Activated CD8-positive, alpha-beta T cell treated with anti-CD3 and anti-CD28 coated beads, Interleukin-2, amount 10 ng/mL, durations not matched to agents 7 days and 5 days (primary cell): ENCODE measurements around the gene MOB3B. TPM values are rescaled to one million over a fixed set of nuclear protein-coding genes. Genes with fewer than 3 reads are reported as not detected.
"Not testable (repeated sequence)": the region's sequence is repeated elsewhere in the genome, so short reads cannot be mapped to it uniquely, and the experiment has no call there.

ENCODE experiments used
- ATAC-seq: fragments of 150-1000 bp; cut with Tn5 transposase; one replicate; pipeline ENCODE4 v1.10.0; 2021; ENCODE audit warnings: moderate library complexity
- CTCF ChIA-PET: fragments of 350-600 bp; sonication (Branson Sonifier 250); formaldehyde crosslinking; loops from one replicate; lab custom pipeline; 2021; ENCODE audit warnings: antibody characterized with exemption; lab: Charles Lee
- POLR2A ChIA-PET: fragments of 350-600 bp; sonication (Branson Sonifier 250); formaldehyde crosslinking; loops from one replicate; lab custom pipeline; 2021; ENCODE audit warnings: antibody characterized with exemption; lab: Charles Lee
- DNase-seq: peaks from one replicate; pipeline ENCODE4 v3.0.0-alpha.2; 2020
- H3K27ac Mint-ChIP-seq: one replicate; pipeline ENCODE4 v1.8.0; 2021; ENCODE audit warnings: mild to moderate bottlenecking, mixed read lengths
- H3K27me3 Mint-ChIP-seq: one replicate; pipeline ENCODE4 v1.8.0; 2021; ENCODE audit warnings: low read depth, mixed read lengths
- H3K36me3 Mint-ChIP-seq: one replicate; pipeline ENCODE4 v1.8.0; 2021; ENCODE audit warnings: low read depth, mixed read lengths
- H3K4me1 Mint-ChIP-seq: one replicate; pipeline ENCODE4 v1.8.0; 2021; ENCODE audit warnings: low read depth, mixed read lengths
- H3K4me3 Mint-ChIP-seq: one replicate; pipeline ENCODE4 v1.8.0; 2021; ENCODE audit warnings: mild to moderate bottlenecking, mixed read lengths
- H3K9me3 Mint-ChIP-seq: one replicate; pipeline ENCODE4 v1.8.0; 2022; ENCODE audit warnings: mixed read lengths; ENCODE audit not compliant: insufficient read depth
- total RNA-seq, 2 experiments: library from RNA; stranded (reverse); gene quantifications; one replicate each; pipeline ENCODE4 v1.2.3, GENCODE V29; 2021

The MOB3B gene
- total RNA-seq, 2 experiments from 2014 or later: 2.5 to 2.8 TPM

GRCh38 chr9:27472195-27472594 is 57.4 kb downstream of the MOB3B start:
- ChIA-PET POLR2A (no interaction called here), CTCF (interaction anchor here (0.8 to 1.3 kb wide), 2 partner anchors 13 to 16 kb away, joined by 3 read pairs; no protein-coding TSS in a partner anchor)
- Mint-ChIP-seq H3K27me3 (no peaks in the 10 kb centered on the region), H3K4me3 (no peak overlapping the region), H3K27ac (no peak overlapping the region), H3K9me3 (no peaks in the 10 kb centered on the region), H3K36me3 (no peaks in the 10 kb centered on the region), H3K4me1 (peaks cover 22% of the 10 kb centered on the region)
- no peak for DNase-seq
- ATAC-seq: no peak

- CTCF ChIA-PET: no interaction called here
- Mint-ChIP-seq H3K9me3 (no peaks in the 10 kb centered on the region), H3K27me3 (no peaks in the 10 kb centered on the region), H3K4me3 (no peak overlapping the region), H3K4me1 (peaks cover 22% of the 10 kb centered on the region), H3K27ac (no peak overlapping the region), H3K36me3 (no peaks in the 10 kb centered on the region)
- ATAC-seq (no peak), DNase-seq (no peak)
- POLR2A ChIA-PET: no interaction called here
Observed at GRCh38 chr9:27471789-27472188, 57.8 kb downstream of the MOB3B start.

GRCh38 chr9:27471366-27471765 is 58.2 kb downstream of the MOB3B start:
- Mint-ChIP-seq H3K9me3 (no peaks in the 10 kb centered on the region), H3K27me3 (no peaks in the 10 kb centered on the region), H3K36me3 (peaks cover 1% of the 10 kb centered on the region), H3K4me3 (no peak overlapping the region), H3K4me1 (peaks cover 22% of the 10 kb centered on the region), H3K27ac (no peak overlapping the region)
- ATAC-seq (no peak), DNase-seq (no peak)
- CTCF ChIA-PET: no interaction called here
- POLR2A ChIA-PET: no interaction called here

- Mint-ChIP-seq H3K36me3 (peaks cover 5% of the 10 kb centered on the region), H3K27me3 (no peaks in the 10 kb centered on the region), H3K9me3 (no peaks in the 10 kb centered on the region), H3K27ac (no peak overlapping the region), H3K4me3 (no peak overlapping the region), H3K4me1 (peaks cover 22% of the 10 kb centered on the region)
- DNase-seq (no peak), ATAC-seq (no peak)
- ChIA-PET CTCF (interaction anchor here (1.0 kb wide), 1 partner anchor 59 kb away, joined by 4 read pairs; the partner anchor contains the start of gene MOB3B), POLR2A (no interaction called here)
Observed at GRCh38 chr9:27470291-27470856, 59.2 kb downstream of the MOB3B start.

- Mint-ChIP-seq H3K4me1 (peaks cover 22% of the 10 kb centered on the region), H3K9me3 (no peaks in the 10 kb centered on the region), H3K27ac (no peak overlapping the region), H3K27me3 (no peaks in the 10 kb centered on the region), H3K4me3 (no peak overlapping the region), H3K36me3 (peaks cover 5% of the 10 kb centered on the region)
- ATAC-seq (no peak), DNase-seq (no peak)
- CTCF ChIA-PET: interaction anchor here (1.0 to 1.3 kb wide), 2 partner anchors 60 to 136 kb away, joined by 4 to 6 read pairs; partner anchors contain the start of gene MOB3B
- POLR2A ChIA-PET: no interaction called here
Observed at GRCh38 chr9:27469550-27469949, 60.1 kb downstream of the MOB3B start.

- no peak for DNase-seq
- POLR2A ChIA-PET: no interaction called here
- Mint-ChIP-seq H3K4me1 (peaks cover 22% of the 10 kb centered on the region), H3K9me3 (no peaks in the 10 kb centered on the region), H3K36me3 (peaks cover 5% of the 10 kb centered on the region), H3K27me3 (no peaks in the 10 kb centered on the region), H3K4me3 (no peak overlapping the region), H3K27ac (no peak overlapping the region)
- ATAC-seq: no peak
- CTCF ChIA-PET: interaction anchor here (1.3 kb wide), 1 partner anchor 135 kb away, joined by 6 read pairs; no protein-coding TSS in a partner anchor
Observed at GRCh38 chr9:27468462-27469110, 61.0 kb downstream of the MOB3B start.

- peaks cover 20% of the 10 kb centered on the region for H3K4me1 Mint-ChIP-seq
- CTCF ChIA-PET: no interaction called here
- H3K36me3 Mint-ChIP-seq: peaks cover 5% of the 10 kb centered on the region
- H3K4me3 Mint-ChIP-seq: no peak overlapping the region
- POLR2A ChIA-PET: no interaction called here
- DNase-seq (no peak), ATAC-seq (no peak)
- H3K9me3 Mint-ChIP-seq: no peaks in the 10 kb centered on the region
- H3K27me3 Mint-ChIP-seq: no peaks in the 10 kb centered on the region
- H3K27ac Mint-ChIP-seq: no peak overlapping the region
Observed at GRCh38 chr9:27468000-27468399, 61.6 kb downstream of the MOB3B start.

- ChIA-PET POLR2A (no interaction called here), CTCF (no interaction called here)
- ATAC-seq (no peak), DNase-seq (no peak)
- peaks cover 19% of the 10 kb centered on the region for H3K4me1 Mint-ChIP-seq
- no peak overlapping the region for H3K27ac Mint-ChIP-seq
- no peak overlapping the region for H3K4me3 Mint-ChIP-seq
- peaks cover 5% of the 10 kb centered on the region for H3K36me3 Mint-ChIP-seq
- no peaks in the 10 kb centered on the region for H3K27me3 Mint-ChIP-seq
- H3K9me3 Mint-ChIP-seq: no peaks in the 10 kb centered on the region
Observed at GRCh38 chr9:27467486-27467885, 62.1 kb downstream of the MOB3B start.

- H3K4me1 Mint-ChIP-seq: peaks cover 13% of the 10 kb centered on the region
- ATAC-seq, H3K4me3 Mint-ChIP-seq, H3K27ac Mint-ChIP-seq, DNase-seq, H3K27me3 Mint-ChIP-seq, POLR2A ChIA-PET, H3K9me3 Mint-ChIP-seq, H3K36me3 Mint-ChIP-seq, CTCF ChIA-PET: not testable (repeated sequence)
Observed at GRCh38 chr9:27466516-27466915, 63.1 kb downstream of the MOB3B start.

- H3K4me3 Mint-ChIP-seq, ATAC-seq, H3K36me3 Mint-ChIP-seq, DNase-seq, H3K27ac Mint-ChIP-seq, CTCF ChIA-PET, H3K27me3 Mint-ChIP-seq, H3K9me3 Mint-ChIP-seq, POLR2A ChIA-PET: not testable (repeated sequence)
- H3K4me1 Mint-ChIP-seq: peaks cover 17% of the 10 kb centered on the region
Observed at GRCh38 chr9:27464950-27465349, 64.7 kb downstream of the MOB3B start.

- no peak overlapping the region for H3K4me3 Mint-ChIP-seq
- CTCF ChIA-PET: no interaction called here
- peaks cover 14% of the 10 kb centered on the region for H3K4me1 Mint-ChIP-seq
- no peaks in the 10 kb centered on the region for H3K9me3 Mint-ChIP-seq
- ATAC-seq (no peak), DNase-seq (no peak)
- POLR2A ChIA-PET: no interaction called here
- H3K36me3 Mint-ChIP-seq: peaks cover 7% of the 10 kb centered on the region
- H3K27ac Mint-ChIP-seq: no peak overlapping the region
- H3K27me3 Mint-ChIP-seq: no peaks in the 10 kb centered on the region
Observed at GRCh38 chr9:27462846-27463245, 66.8 kb downstream of the MOB3B start.

- peaks cover 18% of the 10 kb centered on the region for H3K4me1 Mint-ChIP-seq
- DNase-seq: no peak
- H3K9me3 Mint-ChIP-seq: no peaks in the 10 kb centered on the region
- no peak for ATAC-seq
- POLR2A ChIA-PET: no interaction called here
- CTCF ChIA-PET: no interaction called here
- no peaks in the 10 kb centered on the region for H3K27me3 Mint-ChIP-seq
- no peak overlapping the region for H3K27ac Mint-ChIP-seq
- no peak overlapping the region for H3K4me3 Mint-ChIP-seq
- peaks cover 7% of the 10 kb centered on the region for H3K36me3 Mint-ChIP-seq
Observed at GRCh38 chr9:27462434-27462833, 67.2 kb downstream of the MOB3B start.
